LoVo (cell line): ENCODE results near the gene CBX4.

Source experiments
- DNase-seq: peaks from one replicate; pipeline ENCODE4 v3.0.0-alpha.2; 2016; ENCODE audit warnings: low spot score

The CBX4 gene

DNA sequence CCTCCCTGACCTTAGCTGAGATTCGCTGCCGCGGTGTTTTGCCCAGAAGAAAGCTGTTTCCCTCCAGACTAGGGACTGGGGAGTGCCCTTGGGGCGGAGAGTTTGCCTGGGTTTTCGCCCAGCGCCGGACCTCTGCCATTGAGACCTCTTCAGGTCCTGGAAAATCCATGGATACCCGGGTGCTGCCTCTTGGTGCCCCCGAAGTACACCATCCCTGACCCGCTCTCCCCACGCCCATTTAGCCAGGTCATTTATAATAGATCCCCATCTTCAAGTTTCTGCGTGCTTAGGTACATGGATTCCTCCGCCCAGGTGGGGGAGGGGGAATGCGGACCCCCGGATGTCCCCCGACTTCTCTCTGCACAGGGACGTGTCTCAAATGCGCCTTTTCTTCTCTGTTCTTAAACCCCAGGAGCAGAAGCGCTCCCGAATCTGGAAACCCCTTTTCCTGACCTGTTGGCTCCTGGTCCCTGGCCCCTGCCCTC, 27.3 kb downstream of the CBX4 start:
- DNase-seq: no peak

DNA sequence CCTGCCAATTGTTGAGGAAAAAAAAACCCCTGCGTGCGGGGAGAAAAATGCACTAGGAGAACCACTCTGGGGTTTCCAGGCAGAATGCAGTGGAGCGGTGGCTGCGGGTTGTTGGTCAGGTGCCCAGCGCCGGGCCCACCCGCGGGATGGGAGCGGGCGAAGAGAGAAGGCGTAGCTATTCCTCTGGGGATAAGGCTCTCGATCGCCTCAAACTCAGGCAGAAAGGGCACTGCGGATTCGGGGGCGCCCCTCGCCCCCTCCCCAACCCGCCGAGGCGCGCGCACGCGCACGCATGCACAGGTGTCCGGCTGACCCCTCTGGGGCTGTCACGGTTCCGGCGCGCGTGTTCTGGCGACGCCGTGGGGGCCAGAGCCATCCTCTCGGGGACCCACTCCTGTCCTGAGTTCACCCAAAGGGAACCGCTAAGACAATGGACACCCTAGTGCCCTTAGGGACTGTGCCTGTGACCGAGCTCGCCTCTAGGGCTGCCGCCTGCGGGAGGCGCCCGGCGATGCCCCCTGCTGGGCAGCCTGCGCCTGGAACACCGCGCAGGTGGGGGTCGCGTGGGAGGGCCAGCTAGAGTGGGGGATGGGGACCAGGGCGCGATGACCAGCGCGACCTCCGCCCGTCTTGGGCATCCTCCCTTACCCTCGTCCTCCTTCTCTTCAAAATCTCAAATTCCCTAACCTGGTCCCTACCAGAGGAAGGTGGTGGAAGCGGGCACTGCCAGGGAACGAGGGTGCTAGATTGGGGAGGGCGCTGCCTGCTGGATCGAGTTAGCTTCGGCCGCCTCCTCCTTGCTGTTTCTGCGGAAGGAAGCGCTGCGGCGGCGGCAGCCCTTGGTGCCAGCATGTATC, 28.0 kb downstream of the CBX4 start:
- peak; percentile 60 for DNase-seq

DNA sequence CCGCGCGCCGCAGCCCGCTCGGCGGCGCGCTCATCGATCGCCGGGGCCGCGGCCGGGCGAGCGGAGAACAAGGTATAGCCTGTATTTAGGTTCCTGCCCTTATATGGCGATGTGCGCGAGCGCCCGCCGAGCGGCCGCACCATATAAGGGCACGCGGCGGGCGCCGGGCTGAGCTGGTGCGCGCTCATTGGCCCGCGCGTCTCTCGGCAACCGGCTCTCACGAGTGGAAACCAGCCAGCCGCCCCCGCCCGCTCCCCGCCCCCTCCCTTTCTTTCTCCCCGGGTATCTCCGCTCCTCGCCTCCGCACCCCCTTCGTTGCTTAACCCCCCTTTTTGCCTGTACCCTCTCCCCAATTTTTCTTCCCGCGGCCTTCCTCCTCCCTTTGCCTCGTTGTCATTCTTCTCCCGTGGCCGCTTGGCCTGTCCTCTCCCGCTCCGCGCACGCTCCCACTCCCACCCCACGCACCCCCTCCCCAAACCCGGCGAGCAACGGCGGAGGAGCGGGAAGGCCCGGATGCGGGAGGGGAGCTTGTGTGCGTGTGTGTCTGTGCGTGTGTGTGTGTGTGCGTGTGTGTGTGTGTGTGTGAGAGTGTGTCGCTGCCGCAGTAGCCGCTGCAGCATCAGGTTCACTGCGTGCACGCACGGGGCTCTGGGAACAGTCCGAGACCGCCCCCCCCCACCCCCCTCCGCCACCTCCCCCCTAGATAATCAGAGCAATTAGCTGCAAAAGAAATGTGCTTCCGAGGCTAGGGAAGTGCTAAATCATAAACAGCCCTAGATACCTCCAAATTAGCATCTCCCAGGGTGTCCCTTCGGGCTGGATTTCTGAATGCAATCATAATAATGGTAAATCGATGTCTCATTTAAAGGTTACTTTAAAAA, 28.9 kb downstream of the CBX4 start:
- DNase-seq: peak; percentile 84

DNA sequence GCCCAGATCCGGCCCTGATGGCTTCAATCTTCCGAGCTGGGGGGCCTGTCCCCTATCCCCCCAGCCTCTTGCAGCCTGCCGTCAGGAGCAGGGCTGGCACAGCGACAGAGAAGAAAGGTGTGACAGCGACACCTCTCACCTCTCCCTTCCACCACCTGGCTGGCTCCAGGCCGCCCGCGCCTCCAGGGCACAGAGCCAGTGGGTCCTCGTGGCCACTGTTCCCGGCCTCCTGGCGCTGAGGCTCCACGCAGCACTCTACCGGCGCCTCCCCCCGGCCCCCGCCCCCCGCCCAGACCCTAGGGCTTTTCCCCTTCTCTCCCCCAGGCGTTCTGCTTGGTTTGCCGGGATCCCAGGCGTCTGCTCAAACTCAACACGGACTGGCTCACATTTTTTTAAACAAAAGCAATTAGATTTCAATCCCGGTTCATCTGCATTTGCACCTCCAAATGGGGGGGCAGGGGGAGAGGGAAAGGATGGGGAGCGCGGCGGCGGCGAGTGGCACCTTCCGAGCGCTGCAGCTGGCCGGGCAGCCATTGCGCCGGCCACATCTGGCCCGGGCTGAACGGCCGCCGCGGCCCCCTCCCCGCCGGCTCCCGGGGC, 29.6 kb downstream of the CBX4 start:
- DNase-seq: no peak

DNA sequence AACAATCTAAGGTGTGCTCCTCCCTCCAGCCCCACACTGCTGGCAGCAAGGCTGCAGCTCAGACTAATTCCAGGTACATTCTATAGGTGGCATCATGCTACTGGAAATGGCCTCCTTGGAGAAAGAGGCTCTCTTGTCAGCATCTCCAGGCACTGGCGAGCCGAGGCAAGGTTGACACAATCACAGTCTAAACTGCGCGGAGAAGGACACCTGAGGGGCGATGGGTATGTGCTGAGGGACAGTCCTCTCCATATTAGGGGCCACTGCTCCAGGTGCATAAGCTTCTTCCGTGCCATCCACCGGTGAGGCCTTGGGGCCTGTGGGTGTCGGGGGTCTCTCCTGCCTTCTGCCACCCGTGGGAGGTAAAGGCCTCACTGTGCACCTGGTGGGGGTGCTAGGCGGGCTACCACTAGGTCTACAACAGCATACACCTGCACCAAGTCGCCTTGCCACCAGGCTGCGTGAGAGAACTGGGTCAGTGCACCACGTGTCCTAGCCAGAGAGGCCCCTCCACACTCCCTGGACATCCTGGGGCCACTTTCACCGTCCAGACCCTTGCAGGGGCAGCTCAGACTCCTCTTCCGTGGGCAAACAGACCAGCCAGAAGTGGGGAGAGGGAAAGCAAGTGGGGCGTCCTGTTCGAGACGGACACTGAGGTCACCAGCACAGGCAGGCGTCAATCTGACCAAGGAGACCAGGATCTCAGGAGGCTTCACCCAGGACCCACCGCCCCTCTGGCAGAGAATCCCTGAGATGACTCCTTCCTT, 30.3 kb downstream of the CBX4 start:
- no peak for DNase-seq

DNA sequence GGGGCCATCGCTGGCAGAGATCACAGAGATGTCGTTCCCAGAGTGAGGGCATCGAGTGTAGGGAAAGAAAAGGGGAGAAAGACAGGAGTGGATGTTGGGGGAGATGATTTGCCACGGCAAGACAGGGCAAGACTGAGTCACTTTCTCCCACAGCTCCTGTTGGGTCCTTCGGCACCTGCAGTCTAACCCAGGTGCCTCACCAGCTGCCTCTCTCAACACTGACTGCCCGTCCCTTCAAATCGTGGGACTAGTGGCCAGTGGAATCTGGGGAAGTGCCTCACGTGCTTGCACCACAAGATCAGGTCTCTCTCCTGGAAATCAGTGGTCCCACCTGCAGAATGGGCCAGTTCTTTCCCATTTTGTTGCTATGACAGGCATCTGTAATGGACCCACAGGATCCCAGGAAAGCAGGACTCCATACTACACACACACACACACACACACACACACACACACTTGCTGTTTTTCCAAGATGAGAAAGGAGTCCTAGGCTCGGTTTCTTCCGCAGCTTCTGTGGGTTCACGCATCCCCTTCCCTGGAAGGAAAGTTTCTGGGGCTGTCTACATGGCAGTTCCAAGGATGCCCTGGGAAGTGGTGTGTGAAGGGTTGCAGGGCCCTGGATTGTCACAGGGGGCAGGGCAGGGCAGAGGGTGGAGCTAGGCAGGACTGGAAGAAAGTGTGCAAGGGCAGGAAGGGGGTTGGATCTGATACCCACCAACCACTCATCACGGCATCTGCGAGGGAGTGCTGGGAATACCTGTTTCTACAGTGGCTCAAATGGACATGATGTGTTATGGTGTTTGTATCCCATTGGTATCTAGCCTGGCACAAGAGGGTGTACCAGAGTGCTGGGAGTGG, 32.1 kb downstream of the CBX4 start:
- no peak for DNase-seq

DNA sequence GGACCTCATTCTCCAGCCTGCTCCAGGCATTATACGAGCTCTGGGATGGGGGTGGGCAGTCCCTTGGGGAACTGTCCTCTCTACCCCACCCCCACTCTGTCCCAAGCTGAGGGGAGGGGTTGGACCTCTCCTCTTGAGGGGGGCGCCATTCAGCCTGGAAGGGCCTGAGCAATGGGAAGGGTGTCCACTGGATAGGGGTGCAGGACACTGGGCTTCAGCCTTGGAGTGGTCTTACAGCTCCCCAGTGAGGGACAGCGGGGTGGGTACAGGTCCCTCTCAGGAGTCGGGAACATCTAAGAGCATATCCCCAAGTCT, 32.8 kb downstream of the CBX4 start:
- DNase-seq: no peak

DNA sequence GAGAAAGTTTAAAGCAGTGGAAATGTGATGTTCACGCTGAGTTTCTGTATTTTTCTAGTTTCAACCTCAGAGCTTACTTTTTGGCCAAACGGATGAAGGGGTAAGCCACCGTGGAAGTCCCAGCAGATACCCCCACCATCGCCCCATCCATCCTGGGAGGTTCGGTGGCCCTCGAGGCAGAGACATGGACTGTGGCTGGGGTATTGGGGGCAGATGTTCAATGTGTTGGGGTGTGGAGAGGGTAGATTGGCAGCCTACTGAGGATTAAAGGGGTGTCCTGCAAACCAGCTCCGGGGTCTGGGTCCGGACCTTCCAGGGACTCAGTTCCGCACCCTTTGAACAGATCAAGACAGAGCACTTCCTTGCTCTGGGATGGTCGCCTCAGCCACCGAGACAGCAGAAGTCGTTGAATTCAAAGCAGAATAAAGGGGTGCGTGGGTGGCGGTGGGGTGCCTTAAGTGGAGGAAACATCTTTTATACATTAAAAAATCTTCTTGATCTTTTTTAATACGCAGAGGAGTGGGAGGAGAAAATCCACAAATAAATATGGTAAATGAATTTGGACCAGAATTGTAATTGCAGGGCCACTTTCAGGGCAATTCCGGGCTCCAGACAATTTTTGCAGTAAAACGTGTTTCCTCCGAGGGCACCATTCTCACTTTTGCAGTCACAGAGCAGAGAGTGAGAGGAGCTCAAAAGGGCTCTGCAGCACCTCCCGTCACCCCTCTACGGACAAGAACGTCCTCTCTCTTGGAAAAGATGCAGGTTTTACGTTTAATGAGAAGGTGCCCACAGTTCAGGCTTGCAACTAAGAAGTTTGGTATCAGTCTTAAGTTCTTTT, 34.2 kb downstream of the CBX4 start:
- no peak for DNase-seq

DNA sequence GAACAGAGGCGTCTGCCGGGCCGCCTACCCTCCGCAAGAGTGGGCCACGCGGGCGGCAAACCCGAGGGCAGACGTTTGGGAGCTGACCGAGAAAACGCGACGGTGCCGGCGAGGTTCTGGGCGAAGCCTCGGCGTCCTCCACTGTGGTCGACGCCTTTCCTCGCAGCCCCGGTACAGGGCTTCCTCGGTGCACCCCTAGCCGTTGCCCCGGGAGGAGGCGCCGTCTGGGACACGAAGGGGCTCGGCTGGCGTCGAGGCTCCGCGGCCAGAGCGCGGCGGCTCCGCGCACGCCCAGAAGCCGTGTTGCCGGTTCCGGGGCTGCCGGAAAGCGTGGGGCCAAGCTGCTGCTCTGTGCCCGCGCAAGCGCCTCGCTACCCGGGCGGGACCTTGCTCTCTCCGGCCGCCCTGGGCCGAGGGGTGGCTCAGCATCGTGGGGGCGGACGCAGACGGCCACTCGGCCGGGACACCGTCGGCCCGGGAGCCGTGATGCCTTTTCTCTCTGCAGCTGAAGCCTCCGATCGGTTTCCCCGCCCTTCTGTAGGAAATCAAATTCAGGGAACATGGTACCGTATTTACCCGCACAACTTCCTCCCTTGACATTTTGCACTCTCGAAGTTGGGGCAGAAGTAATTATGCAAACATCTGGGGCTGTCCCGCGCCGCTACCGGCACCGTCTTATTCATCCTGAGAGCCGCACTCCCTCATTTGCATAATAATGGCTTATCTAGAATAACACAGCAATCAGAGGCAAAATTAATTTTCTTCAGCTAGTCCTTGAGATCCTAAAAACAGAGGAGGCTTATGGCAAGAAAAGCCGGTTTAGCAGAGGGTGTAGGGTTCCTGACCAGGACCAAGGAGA, 35.0 kb downstream of the CBX4 start:
- DNase-seq: no peak

DNA sequence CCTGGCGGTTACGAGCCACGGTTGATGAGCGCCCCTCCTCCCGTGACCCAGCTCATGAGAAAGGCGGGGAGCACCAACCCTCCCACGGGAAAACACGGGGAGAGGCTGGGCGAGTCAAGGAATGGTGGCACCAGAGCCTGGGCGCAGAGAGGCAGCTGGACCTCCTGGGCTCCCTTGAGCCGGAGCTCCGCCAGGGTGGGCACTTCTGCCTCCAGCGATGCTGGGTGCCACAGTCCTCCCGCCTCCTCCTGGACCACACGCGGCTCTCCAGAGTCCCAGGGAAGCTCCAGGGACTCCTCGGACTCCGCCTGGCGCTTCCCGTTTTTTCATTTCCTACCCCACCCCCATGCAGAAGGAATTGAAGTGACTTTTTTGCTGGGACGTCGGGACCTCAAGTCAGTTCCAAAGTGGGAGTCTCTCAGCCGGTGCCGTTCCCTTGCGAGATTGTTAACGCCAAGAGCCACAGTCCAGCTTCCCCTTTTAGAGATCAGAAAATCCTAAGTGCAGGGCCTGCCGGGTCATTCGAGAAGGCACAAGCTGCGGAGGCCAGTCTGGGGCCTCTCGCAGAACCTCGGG, 35.7 kb downstream of the CBX4 start:
- DNase-seq: no peak

DNA sequence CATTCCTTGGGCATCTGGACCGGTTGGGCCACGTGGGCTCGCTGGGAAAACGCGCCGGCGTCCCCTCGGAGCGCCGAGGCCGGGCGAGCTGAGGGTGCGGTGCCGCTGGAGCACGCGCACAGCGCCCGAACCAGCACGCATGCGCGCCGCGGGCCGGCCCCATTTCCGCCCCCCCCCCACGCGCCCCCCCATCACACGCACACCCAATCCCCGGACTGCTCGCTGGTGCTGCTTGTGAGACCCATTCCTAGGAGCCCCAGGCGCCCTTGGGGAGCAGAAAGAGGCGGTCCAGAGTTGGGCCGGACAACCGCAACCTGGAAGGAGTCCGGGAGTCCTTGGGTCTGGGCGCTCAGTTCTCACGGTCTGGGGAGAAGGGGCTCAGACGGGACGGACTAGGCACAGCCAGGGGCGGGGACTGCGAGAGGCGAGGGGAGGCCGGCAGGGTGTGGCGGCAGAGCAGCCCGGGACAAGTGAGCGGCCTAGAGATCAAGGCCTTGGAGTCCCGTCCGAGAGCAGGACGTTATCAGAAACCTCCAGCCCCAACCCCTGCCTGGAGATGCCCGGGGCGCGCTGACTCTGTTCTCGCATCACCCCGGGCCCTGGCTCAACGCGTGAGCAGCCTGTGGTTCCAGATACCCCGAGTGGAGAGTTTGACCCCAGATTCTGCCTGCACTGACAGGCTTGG, 36.4 kb downstream of the CBX4 start:
- DNase-seq: no peak

DNA sequence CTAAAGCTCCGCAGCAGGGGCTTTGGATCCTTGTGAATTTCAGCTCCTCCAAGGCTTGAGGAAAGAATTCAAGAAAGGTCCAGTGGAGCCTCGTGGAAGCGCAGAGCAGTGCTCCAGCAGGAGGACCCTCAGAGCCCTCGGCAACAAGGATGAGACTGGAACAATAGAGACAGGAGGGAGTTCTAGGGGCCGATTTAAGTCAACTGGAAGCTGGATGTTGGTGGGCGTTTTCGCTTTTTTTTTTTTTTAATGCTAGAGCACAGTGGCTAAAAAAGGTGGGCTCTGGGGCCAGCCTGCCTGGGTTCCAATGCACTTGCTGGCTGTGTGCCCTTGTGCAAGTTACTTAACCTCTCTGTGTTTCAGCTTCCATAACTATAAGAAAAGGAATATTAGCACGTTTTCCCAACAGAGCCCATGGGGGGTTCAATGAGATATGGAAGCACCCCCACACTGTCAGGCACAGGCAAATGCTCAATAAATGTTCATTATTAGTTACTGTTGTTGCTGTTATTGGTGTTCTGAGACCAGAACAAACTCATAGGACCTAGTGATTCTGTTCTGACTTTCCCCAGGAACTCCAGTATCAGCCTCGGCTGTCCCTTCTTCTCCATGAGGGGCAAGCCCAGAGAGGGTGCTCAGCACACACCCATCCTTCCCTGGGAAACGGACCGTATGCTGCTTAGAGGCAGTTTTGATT, 37.1 kb downstream of the CBX4 start:
- DNase-seq: no peak

DNA sequence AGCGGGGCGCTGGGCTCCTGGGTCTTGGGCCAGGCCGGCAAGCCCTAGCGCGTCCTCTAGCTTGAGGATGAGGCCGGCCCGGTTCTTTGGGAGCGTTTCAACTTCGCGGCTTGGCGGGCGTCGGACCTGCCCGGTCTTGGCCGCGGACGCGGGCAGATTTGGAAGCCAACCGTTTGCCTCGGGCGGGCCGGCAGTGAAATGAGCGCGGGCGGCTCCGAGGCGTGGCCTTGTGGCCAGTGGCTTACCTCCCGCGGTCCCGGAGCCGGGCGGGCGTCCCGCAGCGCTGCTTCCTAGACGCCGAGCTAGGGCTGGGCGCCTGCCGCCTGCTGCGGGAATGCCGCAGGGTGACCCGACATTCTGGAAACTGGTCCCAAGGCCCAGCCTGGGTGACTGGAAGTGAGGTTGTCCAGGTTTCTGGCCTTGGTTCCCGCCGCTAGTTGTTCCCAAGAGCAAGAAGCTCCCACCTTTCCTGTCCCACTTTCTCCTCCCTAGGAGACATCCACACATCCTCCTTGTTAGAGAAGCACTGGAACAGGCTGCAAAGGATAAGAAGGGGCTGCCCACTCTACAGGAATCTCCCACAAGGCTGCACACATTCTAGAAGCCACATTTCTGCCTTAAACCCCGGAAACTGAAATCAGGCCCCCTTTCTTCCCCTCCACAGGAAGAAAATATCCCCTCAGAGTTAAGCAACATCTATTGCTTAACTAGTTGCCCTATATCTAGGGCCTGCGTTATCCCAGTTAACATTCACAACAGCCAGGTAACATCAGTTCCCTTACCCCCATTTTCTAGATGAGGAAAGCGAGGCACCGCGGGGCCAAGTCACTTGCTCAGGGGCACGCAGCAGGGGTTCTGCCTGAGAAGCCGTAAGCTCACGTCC, 37.8 kb downstream of the CBX4 start:
- peak; percentile 82 for DNase-seq

DNA sequence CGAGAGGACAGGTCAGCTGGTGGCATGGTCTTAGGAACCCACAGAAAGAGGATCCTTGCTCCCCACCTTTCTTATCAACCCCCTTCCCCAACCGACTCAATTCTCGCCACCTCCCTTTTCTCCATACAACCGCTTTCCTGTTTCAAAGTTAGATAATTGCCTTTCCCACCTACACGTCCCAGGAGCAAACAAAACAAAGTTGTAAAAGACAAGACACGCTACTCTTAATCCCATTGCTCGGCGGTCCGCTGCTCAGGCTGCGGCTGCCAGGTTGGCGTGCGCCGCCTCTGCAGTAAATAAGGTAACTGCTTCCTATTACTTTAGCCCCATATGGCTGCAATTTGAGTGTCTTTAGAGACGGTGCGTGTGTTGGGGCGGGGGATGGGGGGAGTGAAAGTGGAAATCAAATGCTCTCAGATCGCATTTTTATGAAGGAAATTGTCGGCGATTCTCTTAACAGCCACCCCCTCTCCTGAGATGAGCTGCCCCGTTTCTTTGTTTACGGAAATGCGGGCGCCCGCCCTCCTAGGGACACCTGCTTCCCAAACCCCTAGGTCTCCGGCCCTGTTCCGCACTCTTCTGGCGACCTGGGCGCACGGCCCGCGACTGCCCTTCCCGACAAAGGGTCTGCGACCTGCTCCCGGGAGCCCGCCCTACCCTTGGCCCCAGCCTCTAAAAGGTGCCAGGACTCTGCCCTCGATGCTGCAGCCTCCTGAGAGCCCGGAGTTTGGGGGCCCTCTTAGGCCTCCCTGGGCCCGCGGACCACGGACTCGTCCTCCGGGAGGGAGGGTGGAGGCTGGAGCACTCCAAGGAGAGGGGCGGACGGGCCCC, 38.7 kb downstream of the CBX4 start:
- peak; percentile 61 for DNase-seq

DNA sequence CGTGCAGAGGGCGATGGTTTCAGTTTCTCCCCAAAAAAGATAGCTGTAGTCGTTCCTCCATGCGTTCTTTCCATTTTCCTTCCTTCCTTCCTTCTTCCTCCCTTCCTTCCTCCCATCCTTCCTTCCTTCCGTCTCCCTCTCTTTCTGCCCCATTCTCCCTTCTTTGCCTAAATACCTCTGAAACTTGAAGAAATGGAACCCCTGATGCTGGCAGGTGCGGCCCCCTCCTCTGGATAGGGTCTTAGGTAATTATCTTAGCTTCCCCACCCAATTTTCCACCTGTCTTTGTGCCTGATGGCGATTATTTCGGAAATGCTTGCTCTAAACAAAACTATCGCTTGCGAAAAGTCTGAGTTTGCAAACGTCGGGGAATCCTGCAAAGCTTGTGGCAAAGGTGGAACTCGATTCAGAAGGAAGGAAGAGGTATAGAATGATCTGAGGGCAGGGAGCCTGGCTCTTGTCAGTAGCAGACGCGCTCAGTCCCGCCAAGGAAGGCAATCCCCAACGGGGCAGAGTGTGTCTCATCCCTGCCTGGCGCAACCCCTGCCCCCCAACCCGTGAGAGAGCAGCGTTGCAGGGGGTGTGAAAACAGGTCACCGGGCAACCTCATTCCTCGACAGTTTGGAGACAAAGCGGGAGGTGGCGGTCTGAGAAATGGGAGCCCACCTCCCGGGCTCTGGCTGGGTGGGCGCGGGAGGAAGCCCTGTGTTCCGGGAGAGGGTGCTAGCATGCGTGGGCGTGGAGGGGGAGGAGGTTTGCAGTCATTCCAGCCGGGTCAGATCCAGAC, 39.5 kb downstream of the CBX4 start:
- no peak for DNase-seq
